DMS79 treated with DMSO at 0.1 percent for 48 hours (cell line): Measurements from ENCODE around the gene LETM1.

Experiments used
- DNase-seq: peaks from one replicate; lab custom pipeline; 2025; lab: John Stamatoyannopoulos, UW

The LETM1 gene

GRCh38 chr4:1856071-1856942 lies at the start of gene LETM1:
TSS of gene LETM1 (minus strand) at chr4:1856156. CDS start at chr4:1855950, 206 bp downstream.
- DNase-seq = peak; percentile 60

DNA sequence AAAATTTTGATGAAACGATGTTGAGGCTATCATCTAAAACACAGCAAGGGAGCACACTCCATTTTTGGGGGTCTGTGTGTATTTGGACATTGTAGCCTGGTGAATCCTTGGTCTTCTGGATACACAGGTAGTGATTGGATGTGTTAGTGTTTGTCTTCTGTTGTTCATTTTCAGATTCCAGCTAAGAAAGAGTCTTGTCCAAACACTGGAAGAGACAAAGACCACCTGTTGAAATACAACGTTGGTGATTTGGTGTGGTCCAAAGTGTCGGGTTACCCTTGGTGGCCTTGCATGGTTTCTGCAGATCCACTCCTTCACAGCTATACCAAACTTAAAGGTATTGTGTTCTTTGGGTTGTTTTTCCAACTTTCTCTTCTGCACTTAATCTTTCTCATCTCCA lies 48.1 kb upstream of the LETM1 start:
- DNase-seq = no peak

DNA sequence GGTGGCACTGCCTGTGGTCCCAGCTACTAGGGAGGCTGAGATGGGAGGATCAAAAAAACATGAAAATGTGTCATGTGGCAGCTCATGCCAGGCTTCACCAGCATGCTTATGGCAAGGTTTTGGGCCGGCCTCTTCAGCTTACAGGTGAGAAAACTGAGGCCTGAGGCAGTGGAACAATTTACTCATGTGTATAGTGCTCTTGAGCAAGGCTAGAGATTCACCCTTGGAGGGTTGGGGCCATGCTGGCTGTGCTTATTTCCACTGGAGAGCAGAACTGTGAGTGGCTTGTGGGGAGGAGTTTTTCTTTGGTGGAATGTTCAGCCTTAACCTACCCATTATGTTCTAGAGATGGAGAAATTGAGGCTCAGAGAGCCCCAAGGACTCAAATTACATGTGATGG lies 47.1 kb upstream of the LETM1 start:
- no peak for DNase-seq

- DNase-seq = no peak
These were observed 46.3 kb upstream of the LETM1 start for GRCh38 chr4:1902243-1902642.

- DNase-seq = no peak
These were observed 45.2 kb upstream of the LETM1 start for GRCh38 chr4:1901127-1901526.

GRCh38 chr4:1900624-1901023 lies 44.7 kb upstream of the LETM1 start:
- DNase-seq = no peak

- no peak for DNase-seq
These were observed 44.1 kb upstream of the LETM1 start for GRCh38 chr4:1900087-1900433.

DNA sequence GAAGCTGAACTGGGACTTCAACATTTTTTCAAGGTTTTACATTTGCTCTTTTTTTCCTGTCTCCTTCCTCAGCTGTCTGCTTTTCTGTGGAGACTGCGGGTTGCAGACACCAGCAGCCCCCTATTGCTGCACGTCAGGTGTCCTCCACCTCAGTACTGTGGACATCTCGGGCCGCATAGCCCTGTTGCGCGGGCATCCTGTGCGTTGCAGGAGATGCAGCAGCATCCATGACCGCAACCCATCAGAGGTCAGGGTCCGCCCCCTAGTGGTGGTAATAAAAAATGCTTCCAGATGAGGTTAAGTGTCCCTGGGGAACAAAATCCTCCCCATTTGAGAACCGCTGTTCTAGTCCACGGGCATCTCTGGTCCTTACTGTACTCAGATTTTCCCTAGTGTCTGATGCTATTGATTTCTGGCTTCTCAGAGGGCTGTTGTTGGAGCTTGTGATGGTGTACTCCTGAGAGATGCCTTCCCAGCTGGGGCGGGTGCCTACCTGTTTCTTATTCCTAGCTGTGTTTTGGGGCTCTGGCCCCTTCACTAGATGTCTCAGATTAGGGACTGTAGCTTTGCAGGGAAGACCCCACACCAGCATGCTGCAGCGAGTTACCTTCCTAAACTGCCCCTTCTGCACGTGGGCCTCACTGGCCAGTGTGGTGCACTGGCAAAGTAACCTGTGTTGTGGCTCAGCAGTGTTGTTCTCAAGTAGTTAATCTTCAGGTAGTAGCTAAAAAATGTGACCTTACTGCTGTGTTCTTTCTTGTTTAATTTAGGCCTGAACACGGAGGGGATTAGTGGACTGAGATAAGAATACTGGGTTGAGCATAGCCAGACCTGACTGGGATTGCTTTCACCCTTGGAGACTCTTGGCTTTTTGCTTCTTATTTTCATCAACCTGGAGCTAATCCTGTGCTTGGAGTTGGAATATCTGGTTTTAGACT lies 43.5 kb upstream of the LETM1 start:
- DNase-seq = peak; percentile 20

- no peak for DNase-seq
These were observed 42.7 kb upstream of the LETM1 start for GRCh38 chr4:1898681-1899080.

- DNase-seq = no peak
These were observed 42.1 kb upstream of the LETM1 start for GRCh38 chr4:1898007-1898406.

DNA sequence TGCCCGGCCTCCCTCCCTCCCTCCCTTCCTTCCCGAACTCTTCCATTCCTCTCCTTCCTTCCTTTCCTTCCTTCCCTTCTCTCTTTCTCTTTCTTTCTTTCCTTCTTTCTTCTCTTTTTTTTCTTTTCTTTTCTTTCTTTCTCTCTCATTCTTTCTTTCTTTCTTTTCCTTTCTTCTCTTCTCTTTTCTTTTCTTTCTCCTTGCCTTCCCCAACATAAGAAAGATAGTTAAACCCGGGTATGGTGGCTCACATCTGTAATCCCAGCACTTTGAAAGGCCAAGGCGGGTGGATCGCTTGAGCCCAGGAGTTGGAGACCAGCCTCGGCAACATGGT lies 40.7 kb upstream of the LETM1 start:
- no peak for DNase-seq

GRCh38 chr4:1895971-1896657 lies 40.2 kb upstream of the LETM1 start:
- no peak for DNase-seq

- DNase-seq = no peak
These were observed 35.1 kb upstream of the LETM1 start for GRCh38 chr4:1890979-1891570.

- DNase-seq = no peak
These were observed 31.1 kb upstream of the LETM1 start for GRCh38 chr4:1887052-1887451.

- no peak for DNase-seq
These were observed 29.5 kb upstream of the LETM1 start for GRCh38 chr4:1885414-1885813.

GRCh38 chr4:1883583-1883982 lies 27.6 kb upstream of the LETM1 start:
- no peak for DNase-seq

- no peak for DNase-seq
These were observed 26.9 kb upstream of the LETM1 start for GRCh38 chr4:1882850-1883271.

DNA sequence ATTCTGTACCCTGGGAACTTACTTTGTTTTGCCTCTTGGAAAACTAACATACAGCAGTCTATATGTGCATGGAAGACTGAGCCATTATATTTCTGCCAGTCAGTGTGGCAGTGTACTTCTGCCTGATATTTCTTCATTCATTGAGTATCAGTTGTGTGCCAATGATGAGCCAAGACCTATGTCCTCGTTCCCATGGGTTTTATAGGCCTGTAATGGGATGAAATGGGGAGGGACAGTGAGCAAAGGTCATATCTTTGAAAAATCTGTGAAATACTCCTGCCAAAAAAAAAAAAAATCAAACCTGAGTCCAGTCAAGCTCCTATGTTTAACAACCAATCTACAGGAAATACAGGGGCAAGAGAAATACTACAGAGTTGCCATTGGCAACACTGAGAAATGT lies 24.4 kb upstream of the LETM1 start:
- no peak for DNase-seq

DNA sequence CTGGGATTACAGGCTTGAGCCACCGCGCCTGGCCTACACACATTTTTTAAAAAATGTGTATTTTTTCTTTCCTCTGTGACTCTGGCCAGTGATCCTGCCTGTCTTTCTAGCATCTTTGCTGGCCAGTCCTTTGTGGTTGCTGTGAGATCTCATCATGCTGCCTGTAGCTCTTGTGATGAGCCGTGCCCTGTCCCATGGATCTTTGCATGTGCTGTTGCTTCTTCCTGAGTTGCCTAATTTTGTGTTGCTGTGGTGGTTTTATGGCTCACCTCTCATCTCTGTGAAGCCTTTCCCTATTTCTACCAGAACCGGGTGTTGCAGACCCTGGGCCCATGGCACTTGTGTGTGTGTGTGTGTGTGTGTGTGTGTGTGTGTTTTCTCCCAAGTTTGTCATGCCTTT lies 23.5 kb upstream of the LETM1 start:
- DNase-seq = no peak

DNA sequence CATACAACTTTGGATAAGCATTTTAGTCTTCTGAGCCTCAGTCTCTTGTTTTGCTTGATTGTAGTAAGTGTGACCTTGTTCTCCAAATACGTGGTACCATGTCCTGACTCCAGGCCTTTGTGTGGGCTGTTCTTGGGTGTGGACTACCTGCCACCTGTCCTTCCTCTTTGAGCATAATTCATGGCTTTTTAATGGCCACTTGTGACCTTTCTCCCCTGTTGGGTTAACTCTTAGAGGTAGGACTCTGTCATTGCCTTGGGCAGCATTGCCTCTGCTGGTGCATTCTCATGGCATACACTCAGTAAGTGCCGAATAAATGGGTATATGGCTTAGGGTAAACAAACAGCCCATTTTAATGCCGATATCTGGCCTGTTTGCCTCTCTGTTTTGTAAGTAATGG lies 18.2 kb upstream of the LETM1 start:
- DNase-seq = no peak

GRCh38 chr4:1873776-1874175 lies 17.8 kb upstream of the LETM1 start:
- peak; percentile 6 for DNase-seq

GRCh38 chr4:1873291-1873690 lies 17.3 kb upstream of the LETM1 start:
- no peak for DNase-seq
